Rectal smooth muscle tissue (tissue), 1 donor: ENCODE results near the gene KRT13.

Experiments used
- H3K27ac ChIP-seq: one replicate; pipeline ENCODE4 v1.7.0; 2013; ENCODE audit warnings: low read depth, low read length, inconsistent platforms
- H3K27me3 ChIP-seq: one replicate; pipeline ENCODE4 v1.7.0; 2013; ENCODE audit warnings: low read length; ENCODE audit not compliant: control insufficient read depth, insufficient read depth
- H3K36me3 ChIP-seq: one replicate; pipeline ENCODE4 v1.7.0; 2013; ENCODE audit warnings: low read length; ENCODE audit not compliant: control insufficient read depth, insufficient read depth
- H3K4me1 ChIP-seq: one replicate; pipeline ENCODE4 v1.7.0; 2013; ENCODE audit warnings: low read length; ENCODE audit not compliant: control insufficient read depth, insufficient read depth
- H3K4me3 ChIP-seq: one replicate; pipeline ENCODE4 v1.7.0; 2013; ENCODE audit warnings: low read length
- H3K9ac ChIP-seq: one replicate; pipeline ENCODE4 v1.7.0; 2013; ENCODE audit warnings: low read length

The KRT13 gene

GRCh38 chr17:41522301-41523224, 17.2 kb upstream of the KRT13 start:
- H3K9ac ChIP-seq: no peak overlapping the region
- no peak overlapping the region for H3K4me3 ChIP-seq
- H3K27me3 ChIP-seq: peaks cover 3% of the 10 kb centered on the region
- no peaks in the 10 kb centered on the region for H3K4me1 ChIP-seq
- H3K27ac ChIP-seq: no peak overlapping the region
- no peaks in the 10 kb centered on the region for H3K36me3 ChIP-seq

GRCh38 chr17:41521574-41522261, 16.3 kb upstream of the KRT13 start:
- Histone ChIP-seq H3K36me3 (no peaks in the 10 kb centered on the region), H3K4me1 (no peaks in the 10 kb centered on the region), H3K27me3 (no peaks in the 10 kb centered on the region), H3K9ac (no peak overlapping the region), H3K4me3 (no peak overlapping the region), H3K27ac (no peak overlapping the region)

- H3K9ac ChIP-seq: no peak overlapping the region
- H3K4me1 ChIP-seq: no peaks in the 10 kb centered on the region
- no peaks in the 10 kb centered on the region for H3K27me3 ChIP-seq
- H3K27ac ChIP-seq: no peak overlapping the region
- no peak overlapping the region for H3K4me3 ChIP-seq
- no peaks in the 10 kb centered on the region for H3K36me3 ChIP-seq
Measured at GRCh38 chr17:41520821-41521521, 15.6 kb upstream of the KRT13 start.

- no peaks in the 10 kb centered on the region for H3K4me1 ChIP-seq
- no peak overlapping the region for H3K9ac ChIP-seq
- no peak overlapping the region for H3K27ac ChIP-seq
- no peak overlapping the region for H3K4me3 ChIP-seq
- no peaks in the 10 kb centered on the region for H3K27me3 ChIP-seq
- no peaks in the 10 kb centered on the region for H3K36me3 ChIP-seq
Measured at GRCh38 chr17:41519501-41520224, 14.3 kb upstream of the KRT13 start.

- H3K36me3 ChIP-seq: no peaks in the 10 kb centered on the region
- H3K4me1 ChIP-seq: no peaks in the 10 kb centered on the region
- no peaks in the 10 kb centered on the region for H3K27me3 ChIP-seq
- H3K9ac ChIP-seq: no peak within 1 kb of the TSS
- no peak within 1 kb of the TSS for H3K4me3 ChIP-seq
- no peak within 1 kb of the TSS for H3K27ac ChIP-seq
Measured at GRCh38 chr17:41518789-41519449, 13.5 kb upstream of the KRT13 start, which contains the start of gene KRT15. Gene KRT15 (minus strand): TSS chr17:41518890. CDS start chr17:41518827, 63 bp downstream.

- Histone ChIP-seq H3K9ac (no peak overlapping the region), H3K27ac (no peak overlapping the region), H3K36me3 (no peaks in the 10 kb centered on the region), H3K4me3 (no peak overlapping the region), H3K27me3 (no peaks in the 10 kb centered on the region), H3K4me1 (no peaks in the 10 kb centered on the region)
Measured at GRCh38 chr17:41518031-41518430, 12.6 kb upstream of the KRT13 start.

GRCh38 chr17:41516830-41517283, 11.4 kb upstream of the KRT13 start:
- Histone ChIP-seq H3K4me1 (no peaks in the 10 kb centered on the region), H3K4me3 (no peak overlapping the region), H3K27ac (no peak overlapping the region), H3K27me3 (no peaks in the 10 kb centered on the region), H3K36me3 (no peaks in the 10 kb centered on the region), H3K9ac (no peak overlapping the region)

- H3K27ac ChIP-seq: no peak overlapping the region
Measured at GRCh38 chr17:41516147-41516829, 10.9 kb upstream of the KRT13 start.

GRCh38 chr17:41513168-41513547, 7.7 kb upstream of the KRT13 start:
- Histone ChIP-seq H3K4me1 (no peaks in the 10 kb centered on the region), H3K4me3 (no peak overlapping the region), H3K27me3 (no peaks in the 10 kb centered on the region), H3K36me3 (no peaks in the 10 kb centered on the region), H3K27ac (no peak overlapping the region), H3K9ac (no peak overlapping the region)

More at GRCh38 chr17:41516147-41516829, 10.9 kb upstream of the KRT13 start:
- Histone ChIP-seq H3K9ac (no peak overlapping the region), H3K36me3 (no peaks in the 10 kb centered on the region), H3K27me3 (no peaks in the 10 kb centered on the region), H3K4me1 (no peaks in the 10 kb centered on the region), H3K4me3 (no peak overlapping the region)

GRCh38 chr17:41512546-41513167, 7.2 kb upstream of the KRT13 start:
- Histone ChIP-seq H3K27ac (no peak overlapping the region), H3K27me3 (no peaks in the 10 kb centered on the region), H3K4me1 (no peaks in the 10 kb centered on the region), H3K9ac (no peak overlapping the region), H3K36me3 (no peaks in the 10 kb centered on the region), H3K4me3 (no peak overlapping the region)

GRCh38 chr17:41511716-41512115, 6.3 kb upstream of the KRT13 start:
- Histone ChIP-seq H3K36me3 (no peaks in the 10 kb centered on the region), H3K4me3 (no peak overlapping the region), H3K27me3 (no peaks in the 10 kb centered on the region), H3K4me1 (no peaks in the 10 kb centered on the region), H3K27ac (no peak overlapping the region), H3K9ac (no peak overlapping the region)
